HAP-1 (cell line): Measurements from ENCODE around the gene IMMP2L.
"Not testable (repeated sequence)": the region's sequence is repeated elsewhere in the genome, so short reads cannot be mapped to it uniquely, and the experiment has no call there.

Experiments used
- DNase-seq, 2 experiments: peaks; one replicate each; pipeline ENCODE4 v3.0.0-alpha.2; 2016 to 2020; ENCODE audit warnings: low spot score in 2 of 2
- H3K27me3 ChIP-seq: fragments of 250-450 bp; sonication (Bioruptor Pico); 2 replicates; pipeline ENCODE4 v1.5.1; 2020; ENCODE audit warnings: low read depth, mild to moderate bottlenecking, moderate library complexity
- H3K36me3 ChIP-seq: fragments of 250-450 bp; sonication (Bioruptor Pico); replicated peaks from 2 replicates; pipeline ENCODE4 v1.5.1; 2020; ENCODE audit warnings: mild to moderate bottlenecking
- H3K4me1 ChIP-seq: fragments of 250-450 bp; sonication (Bioruptor Pico); 2 replicates; pipeline ENCODE4 v1.5.1; 2020; ENCODE audit warnings: mild to moderate bottlenecking
- H3K4me3 ChIP-seq: fragments of 250-450 bp; sonication (Bioruptor Pico); 2 replicates; pipeline ENCODE4 v1.5.1; 2020; ENCODE audit warnings: mild to moderate bottlenecking, moderate library complexity
- H3K9me3 ChIP-seq: fragments of 250-450 bp; sonication (Bioruptor Pico); 2 replicates; pipeline ENCODE4 v1.5.1; 2020; ENCODE audit warnings: mild to moderate bottlenecking, moderate library complexity
- in situ Hi-C: fragments of 300-500 bp; cut with MboI; formaldehyde crosslinking; loops from 3 replicates; pipeline ENCODE4 v1.14.3; 2020; ENCODE audit warnings: low sequenced_read_pairs, inconsistent platforms, mixed read lengths

The IMMP2L gene

GRCh38 chr7:111477462-111478225 is 84.6 kb downstream of the IMMP2L start:
- in situ Hi-C loops = loop anchor here (25.0 kb wide), 1 partner anchor 390 kb away; the partner anchor contains the start of gene LRRN3
- no peak for DNase-seq

GRCh38 chr7:111476586-111477293 is 85.6 kb downstream of the IMMP2L start:
- no peaks in the 10 kb centered on the region for H3K27me3 ChIP-seq

More at GRCh38 chr7:111477462-111478225, 84.6 kb downstream of the IMMP2L start:
- H3K4me3 ChIP-seq = no peak overlapping the region
- no peaks in the 10 kb centered on the region for H3K4me1 ChIP-seq
- no peaks in the 10 kb centered on the region for H3K36me3 ChIP-seq
- H3K9me3 ChIP-seq = no peaks in the 10 kb centered on the region
- no peaks in the 10 kb centered on the region for H3K27me3 ChIP-seq

GRCh38 chr7:111475959-111476358 is 86.3 kb downstream of the IMMP2L start:
- Histone ChIP-seq H3K4me1 (no peaks in the 10 kb centered on the region), H3K9me3 (no peaks in the 10 kb centered on the region), H3K36me3 (no peaks in the 10 kb centered on the region), H3K27me3 (no peaks in the 10 kb centered on the region), H3K4me3 (no peak overlapping the region)
- DNase-seq = no peak
- in situ Hi-C loops = loop anchor here (25.0 kb wide), 1 partner anchor 389 kb away; the partner anchor contains the start of gene LRRN3

More at GRCh38 chr7:111476586-111477293, 85.6 kb downstream of the IMMP2L start:
- H3K4me3 ChIP-seq = no peak overlapping the region
- H3K4me1 ChIP-seq = no peaks in the 10 kb centered on the region
- H3K9me3 ChIP-seq = no peaks in the 10 kb centered on the region
- no peaks in the 10 kb centered on the region for H3K36me3 ChIP-seq
- no peak for DNase-seq
- in situ Hi-C loops = loop anchor here (25.0 kb wide), 1 partner anchor 389 kb away; the partner anchor contains the start of gene LRRN3

GRCh38 chr7:111475419-111475748 is 86.9 kb downstream of the IMMP2L start:
- in situ Hi-C loops = loop anchor here (25.0 kb wide), 1 partner anchor 388 kb away; the partner anchor contains the start of gene LRRN3
- Histone ChIP-seq H3K27me3 (no peaks in the 10 kb centered on the region), H3K4me1 (no peaks in the 10 kb centered on the region)

DNA sequence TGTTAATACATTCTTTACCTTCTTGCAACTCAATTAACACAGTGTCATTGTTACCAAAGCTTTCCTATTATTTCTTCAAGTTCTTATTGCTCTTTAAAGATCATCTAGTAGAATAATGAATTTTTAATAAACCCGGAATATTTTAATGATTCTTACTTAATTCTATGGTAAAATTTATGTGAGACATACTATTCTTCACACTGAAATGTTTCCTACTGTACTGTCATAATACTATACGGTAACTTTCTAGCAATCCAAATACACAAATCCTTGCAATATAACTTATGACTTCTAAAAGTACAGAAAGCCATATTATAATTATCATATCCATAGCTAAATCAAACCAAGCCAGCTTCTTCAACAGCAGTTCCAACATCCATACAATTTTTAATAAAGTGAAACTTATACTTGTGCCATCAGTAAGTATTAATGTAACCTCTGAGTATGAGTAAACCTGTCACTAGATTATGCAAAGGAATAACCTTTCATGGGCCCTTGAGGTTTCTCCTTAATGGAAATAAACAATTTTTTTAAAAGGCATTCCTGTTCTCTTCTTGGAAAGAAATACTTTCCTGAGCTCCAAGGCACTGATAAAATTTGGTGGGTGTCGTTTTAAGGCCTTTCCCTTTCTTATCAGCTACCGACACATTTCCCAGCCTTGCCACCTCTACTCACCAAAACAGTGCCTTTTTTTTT is 87.4 kb downstream of the IMMP2L start:
- DNase-seq = no peak
- Histone ChIP-seq H3K36me3 (no peaks in the 10 kb centered on the region), H3K4me1 (no peaks in the 10 kb centered on the region), H3K4me3 (no peak overlapping the region), H3K27me3 (no peaks in the 10 kb centered on the region), H3K9me3 (no peaks in the 10 kb centered on the region)
- in situ Hi-C loops = loop anchor here (25.0 kb wide), 1 partner anchor 388 kb away; the partner anchor contains the start of gene LRRN3

More at GRCh38 chr7:111475419-111475748, 86.9 kb downstream of the IMMP2L start:
- Histone ChIP-seq H3K9me3 (no peaks in the 10 kb centered on the region), H3K4me3 (no peak overlapping the region), H3K36me3 (no peaks in the 10 kb centered on the region)
- no peak for DNase-seq

GRCh38 chr7:111473449-111474198 is 88.7 kb downstream of the IMMP2L start:
- Histone ChIP-seq H3K4me1 (no peaks in the 10 kb centered on the region), H3K27me3 (no peaks in the 10 kb centered on the region), H3K36me3 (no peaks in the 10 kb centered on the region), H3K9me3 (no peaks in the 10 kb centered on the region), H3K4me3 (no peak overlapping the region)
- in situ Hi-C loops = no loop called here
- no peak for DNase-seq

GRCh38 chr7:111470998-111471397 is 91.3 kb downstream of the IMMP2L start:
- no peak for DNase-seq
- in situ Hi-C loops = no loop called here
- H3K27me3 ChIP-seq = no peaks in the 10 kb centered on the region

DNA sequence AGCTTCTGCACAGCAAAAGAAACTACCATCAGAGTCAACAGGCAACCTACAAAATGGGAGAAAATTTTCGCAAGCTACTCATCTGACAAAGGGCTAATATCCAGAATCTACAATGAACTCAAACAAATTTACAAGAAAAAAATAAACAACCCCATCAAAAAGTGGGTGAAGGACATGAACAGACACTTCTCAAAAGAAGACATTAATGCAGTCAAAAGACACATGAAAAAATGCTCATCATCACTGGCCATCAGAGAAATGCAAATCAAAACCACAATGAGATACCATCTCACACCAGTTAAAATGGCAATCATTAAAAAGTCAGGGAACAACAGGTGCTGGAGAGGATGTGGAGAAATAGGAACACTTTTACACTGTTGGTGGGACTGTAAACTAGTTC is 92.4 kb downstream of the IMMP2L start:
- H3K4me1 ChIP-seq, in situ Hi-C loops, DNase-seq, H3K36me3 ChIP-seq, H3K9me3 ChIP-seq, H3K4me3 ChIP-seq, H3K27me3 ChIP-seq: not testable (repeated sequence)

More at GRCh38 chr7:111470998-111471397, 91.3 kb downstream of the IMMP2L start:
- H3K4me3 ChIP-seq = no peak overlapping the region
- no peaks in the 10 kb centered on the region for H3K9me3 ChIP-seq
- H3K4me1 ChIP-seq = no peaks in the 10 kb centered on the region
- no peaks in the 10 kb centered on the region for H3K36me3 ChIP-seq

DNA sequence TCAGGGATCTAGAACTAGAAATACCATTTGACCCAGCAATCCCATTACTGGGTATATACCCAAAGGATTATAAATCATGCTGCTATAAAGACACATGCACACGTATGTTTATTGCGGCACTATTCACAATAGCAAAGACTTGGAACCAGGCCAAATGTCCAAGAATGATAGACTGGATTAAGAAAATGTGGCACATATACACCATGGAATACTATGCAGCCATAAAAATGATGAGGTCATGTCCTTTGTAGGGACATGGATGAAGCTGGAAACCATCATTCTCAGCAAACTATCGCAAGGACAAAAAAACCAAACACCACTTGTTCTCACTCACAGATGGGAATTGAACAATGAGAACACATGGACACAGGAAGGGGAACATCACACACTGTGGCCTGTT is 96.5 kb downstream of the IMMP2L start:
- H3K36me3 ChIP-seq, in situ Hi-C loops, H3K9me3 ChIP-seq, H3K4me3 ChIP-seq, H3K4me1 ChIP-seq, DNase-seq, H3K27me3 ChIP-seq: not testable (repeated sequence)

DNA sequence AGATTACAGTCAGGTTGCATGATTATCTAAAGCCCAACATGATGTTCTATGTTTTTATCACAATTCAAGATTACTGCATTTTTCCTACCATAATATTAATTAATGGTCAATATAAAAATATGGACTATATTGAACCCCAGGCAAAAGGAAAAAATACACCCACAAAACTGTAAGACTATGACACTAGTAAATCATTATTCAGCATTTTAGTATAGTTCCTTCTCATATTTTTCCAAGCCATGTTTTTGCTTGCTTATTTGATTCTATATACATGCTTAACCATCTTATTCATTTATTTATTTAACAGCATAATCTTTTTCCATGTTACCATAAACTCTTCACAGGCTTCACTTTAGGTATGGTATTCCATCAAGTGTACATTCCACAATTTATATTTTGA is 101.6 kb downstream of the IMMP2L start:
- no peak overlapping the region for H3K4me3 ChIP-seq
- H3K27me3 ChIP-seq = no peaks in the 10 kb centered on the region
- no peak for DNase-seq
- H3K36me3 ChIP-seq = no peaks in the 10 kb centered on the region
- in situ Hi-C loops = no loop called here
- H3K4me1 ChIP-seq = no peaks in the 10 kb centered on the region
- H3K9me3 ChIP-seq = no peaks in the 10 kb centered on the region

GRCh38 chr7:111459757-111460280 is 102.5 kb downstream of the IMMP2L start:
- no peak for DNase-seq
- in situ Hi-C loops = no loop called here
- H3K36me3 ChIP-seq = no peaks in the 10 kb centered on the region
- peaks cover under 1% of the 10 kb centered on the region; the same call in 1 of the 2 replicates for H3K4me1 ChIP-seq
- H3K27me3 ChIP-seq = no peaks in the 10 kb centered on the region
- no peak overlapping the region for H3K4me3 ChIP-seq
- H3K9me3 ChIP-seq = no peaks in the 10 kb centered on the region

DNA sequence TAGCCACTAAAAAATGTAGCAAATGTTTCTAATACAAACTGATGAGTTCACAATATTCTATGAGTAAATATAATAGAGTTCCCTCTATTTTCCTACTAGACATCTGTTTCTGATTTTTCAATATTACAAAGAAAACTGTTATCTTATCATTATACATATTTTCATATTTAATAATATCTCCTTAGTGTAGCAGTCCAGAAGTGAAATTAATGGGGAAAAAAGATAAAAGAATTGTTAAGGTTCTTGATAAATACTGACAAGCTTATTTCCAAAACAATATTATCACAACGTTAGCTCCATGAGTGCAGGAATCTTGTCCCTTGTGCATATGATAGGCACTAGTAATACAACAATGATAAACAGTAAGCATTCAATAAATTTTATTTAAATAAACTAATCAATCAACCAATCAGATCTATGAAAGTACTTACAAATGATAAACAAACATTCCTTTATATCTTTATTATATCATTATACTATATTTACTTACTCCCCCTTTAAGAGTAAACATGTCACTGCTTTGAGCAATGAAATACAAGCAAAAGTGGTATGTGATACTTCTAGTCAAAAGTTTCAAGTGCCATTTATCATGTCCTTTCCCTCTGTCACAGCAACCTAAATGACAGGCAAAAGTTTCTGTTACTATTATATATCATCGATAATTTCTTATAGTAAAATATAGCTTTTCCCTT is 103.1 kb downstream of the IMMP2L start:
- DNase-seq = no peak
- Histone ChIP-seq H3K27me3 (no peaks in the 10 kb centered on the region), H3K9me3 (no peaks in the 10 kb centered on the region), H3K36me3 (no peaks in the 10 kb centered on the region), H3K4me1 (peaks cover 2% of the 10 kb centered on the region; the same call in 1 of the 2 replicates), H3K4me3 (no peak overlapping the region)
- in situ Hi-C loops = no loop called here
